Thyroid gland (tissue), 4 donors: ENCODE results near the gene ZFYVE21. TPM values are rescaled to one million over a fixed set of nuclear protein-coding genes. Genes with fewer than 3 reads are reported as not detected.

Experiments used
- DNase-seq, 2 donors: peaks; one replicate each; pipeline ENCODE4 v3.0.0-alpha.2; 2019
- H3K27ac ChIP-seq, 3 donors: fragments of 200-600 bp; sonication (generic); 1 replicate in 2 of 3; 2 replicates in 1 of 3; pipeline ENCODE4 v1.5.1; 2016 to 2019; ENCODE audit warnings: mild to moderate bottlenecking in 1 of 3, moderate library complexity in 1 of 3
- H3K27me3 ChIP-seq: fragments of 200-600 bp; sonication (generic); one replicate; pipeline ENCODE4 v1.5.1; 2019
- H3K36me3 ChIP-seq, 2 donors: fragments of 200-600 bp; sonication (generic); one replicate each; pipeline ENCODE4 v1.5.1; 2016 to 2019
- H3K4me1 ChIP-seq, 2 donors: fragments of 200-600 bp; sonication (generic); one replicate each; pipeline ENCODE4 v1.5.1; 2017 to 2019
- H3K4me3 ChIP-seq, 3 donors: fragments of 200-600 bp; sonication (generic); replicated peaks in 1 of 3; 1 replicate in 2 of 3; 2 replicates in 1 of 3; pipeline ENCODE4 v1.5.1; 2016; ENCODE audit warnings: mild to moderate bottlenecking in 1 of 3
- H3K9me3 ChIP-seq: fragments of 200-600 bp; sonication (generic); one replicate; pipeline ENCODE4 v1.5.1; 2017
- POLR2A ChIP-seq, 2 donors: fragments of 450-650 bp; IDR thresholded peaks; one replicate each; pipeline ENCODE4 v1.6.1; 2017; ENCODE audit warnings: antibody characterized with exemption in 2 of 2, mild to moderate bottlenecking in 2 of 2, moderate library complexity in 1 of 2
- WGBS, 2 donors: methylation state at CpG; one replicate each; pipeline ENCODE4 v1.1.5; 2017; 5-methylcytosine and 5-hydroxymethylcytosine counted together
- intact Hi-C: fragments of 100-400 bp; cut with DNase I; formaldehyde crosslinking; loops from one replicate; pipeline ENCODE4 v1.15.1; 2023
- total RNA-seq, 4 donors: library from RNA; depleted of rRNA; stranded (reverse); fragments of >200 nt; gene quantifications; one replicate each; pipeline ENCODE4 v1.2.3, GENCODE V29; 2016
- TF ChIP-seq, protein P1 (sequence below), 6 experiments: fragments of 200-600 bp in 3 of 6; fragments of 450-650 bp in 3 of 6; sonication (generic) in 3 of 6; IDR thresholded peaks; one replicate each; pipeline ENCODE4 v1.5.1; 2016 to 2019; ENCODE audit warnings: antibody characterized with exemption in 6 of 6, mild to moderate bottlenecking in 2 of 6, inconsistent platforms in 1 of 6, moderate library complexity in 1 of 6

The ZFYVE21 gene
- total RNA-seq, 4 donors from 2014 or later, result 113 to 167 (median 131) TPM

DNA sequence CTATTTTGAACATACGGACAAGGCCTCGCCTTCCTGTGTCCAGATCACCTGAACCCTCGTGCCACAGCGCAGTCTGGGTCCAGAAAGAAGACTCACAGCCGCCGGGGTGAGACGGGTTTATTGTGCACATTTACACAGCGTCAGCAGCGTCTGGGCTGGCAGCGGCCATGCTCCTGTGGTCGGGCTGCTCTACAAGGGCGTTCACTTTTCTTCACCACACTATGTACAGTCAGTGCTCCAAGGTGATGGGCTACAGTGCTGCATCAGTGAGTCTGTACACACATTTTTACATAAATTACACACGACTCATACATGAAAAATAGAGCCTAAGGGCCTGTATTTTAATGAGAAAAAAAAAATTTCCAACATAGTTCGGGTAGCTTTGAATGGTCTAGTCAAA lies 18.0 kb downstream of the ZFYVE21 start:
- H3K27me3 ChIP-seq, result no peaks in the 10 kb centered on the region
- WGBS, 2 donors, result 91 to 92% methylated on average over 14 of the region's 14 CpGs
- TF ChIP-seq POLR2A (IDR thresholded peaks at IDR 0.05), result no peak
- TF ChIP-seq, protein P1, sequence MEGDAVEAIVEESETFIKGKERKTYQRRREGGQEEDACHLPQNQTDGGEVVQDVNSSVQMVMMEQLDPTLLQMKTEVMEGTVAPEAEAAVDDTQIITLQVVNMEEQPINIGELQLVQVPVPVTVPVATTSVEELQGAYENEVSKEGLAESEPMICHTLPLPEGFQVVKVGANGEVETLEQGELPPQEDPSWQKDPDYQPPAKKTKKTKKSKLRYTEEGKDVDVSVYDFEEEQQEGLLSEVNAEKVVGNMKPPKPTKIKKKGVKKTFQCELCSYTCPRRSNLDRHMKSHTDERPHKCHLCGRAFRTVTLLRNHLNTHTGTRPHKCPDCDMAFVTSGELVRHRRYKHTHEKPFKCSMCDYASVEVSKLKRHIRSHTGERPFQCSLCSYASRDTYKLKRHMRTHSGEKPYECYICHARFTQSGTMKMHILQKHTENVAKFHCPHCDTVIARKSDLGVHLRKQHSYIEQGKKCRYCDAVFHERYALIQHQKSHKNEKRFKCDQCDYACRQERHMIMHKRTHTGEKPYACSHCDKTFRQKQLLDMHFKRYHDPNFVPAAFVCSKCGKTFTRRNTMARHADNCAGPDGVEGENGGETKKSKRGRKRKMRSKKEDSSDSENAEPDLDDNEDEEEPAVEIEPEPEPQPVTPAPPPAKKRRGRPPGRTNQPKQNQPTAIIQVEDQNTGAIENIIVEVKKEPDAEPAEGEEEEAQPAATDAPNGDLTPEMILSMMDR (IDR thresholded peaks at IDR 0.05), result no peak
- intact Hi-C loops, result no loop called here
- no peak overlapping the region for H3K4me3 ChIP-seq
- DNase-seq, result no peak
- no peaks in the 10 kb centered on the region for H3K9me3 ChIP-seq
- peaks cover 45 to 46% of the 10 kb centered on the region in 2 donors for H3K36me3 ChIP-seq
- H3K4me1 ChIP-seq, result peaks cover 24 to 42% of the 10 kb centered on the region in 2 donors
- peak overlapping the region in 1 of 3 donors; percentile 1 for H3K27ac ChIP-seq

DNA sequence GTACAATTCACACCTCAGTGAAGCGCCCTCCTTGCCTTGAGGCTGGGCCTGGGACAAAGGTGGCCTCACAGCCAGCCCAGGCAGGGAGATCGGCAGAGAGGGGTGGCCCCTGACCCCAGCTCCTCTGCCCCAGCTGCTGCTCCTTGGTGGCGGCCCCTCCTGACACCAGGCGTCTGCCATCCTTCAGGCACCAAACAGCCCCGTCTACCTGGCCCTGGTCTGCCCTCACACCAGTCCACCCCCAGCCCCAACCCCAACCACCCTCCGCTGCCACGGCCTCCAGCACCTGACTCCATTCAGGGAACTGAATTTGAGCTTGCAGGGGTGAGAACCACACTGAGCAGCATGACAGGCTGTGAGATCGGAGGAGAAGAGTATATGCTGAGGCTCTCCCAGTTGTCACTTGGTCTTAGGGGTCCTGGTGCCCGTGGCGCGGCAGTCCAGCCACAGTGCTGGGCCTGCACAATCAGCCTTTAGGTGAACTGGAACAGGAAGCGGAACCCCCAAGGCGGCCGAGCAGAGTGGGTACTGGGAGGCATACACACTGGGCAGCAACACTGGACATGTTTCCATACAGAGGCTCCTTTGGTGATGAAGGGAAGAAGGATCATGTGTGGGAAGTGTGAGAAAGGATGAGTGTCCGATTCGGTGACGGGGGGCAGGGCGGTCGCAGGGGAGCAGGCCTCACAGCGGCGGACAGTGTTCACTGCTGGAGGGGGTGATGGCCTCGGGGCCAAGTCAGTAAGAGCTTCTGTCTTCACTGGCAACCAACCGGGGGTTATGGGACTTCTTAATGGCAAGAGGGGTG lies 18.7 kb downstream of the ZFYVE21 start:
- H3K4me3 ChIP-seq, result no peak overlapping the region
- WGBS, 2 donors, result 92 to 95% methylated on average over 23 of the region's 23 CpGs
- H3K36me3 ChIP-seq, result peaks cover 50 to 51% of the 10 kb centered on the region in 2 donors
- no peaks in the 10 kb centered on the region for H3K9me3 ChIP-seq
- intact Hi-C loops, result no loop called here
- H3K27ac ChIP-seq, result peak overlapping the region in 2 of 3 donors; percentile 1 to 86
- no peak for DNase-seq
- no peaks in the 10 kb centered on the region for H3K27me3 ChIP-seq
- peaks cover 24 to 36% of the 10 kb centered on the region in 2 donors for H3K4me1 ChIP-seq
- TF ChIP-seq, protein P1 (IDR thresholded peaks at IDR 0.05), result no peak
- TF ChIP-seq POLR2A (IDR thresholded peaks at IDR 0.05), result no peak

GRCh38 chr14:103735022-103735421 lies 19.4 kb downstream of the ZFYVE21 start:
- intact Hi-C loops, result no loop called here
- Histone ChIP-seq H3K4me1 (peaks cover 19 to 29% of the 10 kb centered on the region in 2 donors), H3K36me3 (peaks cover 53 to 59% of the 10 kb centered on the region in 2 donors), H3K27ac (peak overlapping the region in 2 of 3 donors; percentile 86 to 94), H3K9me3 (no peaks in the 10 kb centered on the region), H3K27me3 (no peaks in the 10 kb centered on the region), H3K4me3 (no peak overlapping the region)
- TF ChIP-seq, protein P1 (IDR thresholded peaks at IDR 0.05), result no peak
- TF ChIP-seq POLR2A (IDR thresholded peaks at IDR 0.05), result no peak
- DNase-seq, result no peak
- 73 to 75% methylated on average over 12 of the region's 12 CpGs for WGBS, 2 donors

DNA sequence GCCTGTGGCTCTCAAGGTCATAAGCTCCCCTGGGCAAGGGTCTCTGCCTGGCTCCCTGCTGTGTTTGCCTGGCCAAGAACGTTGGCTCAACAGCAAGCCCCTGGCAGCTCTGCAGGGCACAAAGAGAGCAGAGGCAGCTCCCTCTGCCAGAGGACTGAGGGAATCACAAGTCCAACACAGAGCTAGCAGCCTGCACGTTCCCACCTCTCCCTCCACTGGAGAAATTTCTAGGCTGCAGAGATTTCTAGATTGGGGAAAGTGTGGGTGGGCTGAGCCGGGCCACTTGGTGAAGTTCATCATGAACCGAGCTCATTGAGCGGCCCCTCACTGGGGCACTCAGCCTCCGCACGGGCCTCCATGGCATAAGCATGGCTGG lies 19.8 kb downstream of the ZFYVE21 start:
- peaks cover 57 to 63% of the 10 kb centered on the region in 2 donors for H3K36me3 ChIP-seq

More for the DNA sequence above, 19.8 kb downstream of the ZFYVE21 start:
- intact Hi-C loops, result no loop called here
- H3K4me3 ChIP-seq, result no peak overlapping the region
- no peaks in the 10 kb centered on the region for H3K9me3 ChIP-seq
- H3K27ac ChIP-seq, result peak overlapping the region in 2 of 3 donors; percentile 86 to 94
- peaks cover 16 to 27% of the 10 kb centered on the region in 2 donors for H3K4me1 ChIP-seq
- DNase-seq, result no peak
- TF ChIP-seq, protein P1 (IDR thresholded peaks at IDR 0.05), result no peak
- no peak for TF ChIP-seq POLR2A (IDR thresholded peaks at IDR 0.05)
- H3K27me3 ChIP-seq, result no peaks in the 10 kb centered on the region
- WGBS, 2 donors, result 67 to 84% methylated on average over 3 to 7 of the region's 7 CpGs
